ENCODE results near the gene ENPP7.

DNA sequence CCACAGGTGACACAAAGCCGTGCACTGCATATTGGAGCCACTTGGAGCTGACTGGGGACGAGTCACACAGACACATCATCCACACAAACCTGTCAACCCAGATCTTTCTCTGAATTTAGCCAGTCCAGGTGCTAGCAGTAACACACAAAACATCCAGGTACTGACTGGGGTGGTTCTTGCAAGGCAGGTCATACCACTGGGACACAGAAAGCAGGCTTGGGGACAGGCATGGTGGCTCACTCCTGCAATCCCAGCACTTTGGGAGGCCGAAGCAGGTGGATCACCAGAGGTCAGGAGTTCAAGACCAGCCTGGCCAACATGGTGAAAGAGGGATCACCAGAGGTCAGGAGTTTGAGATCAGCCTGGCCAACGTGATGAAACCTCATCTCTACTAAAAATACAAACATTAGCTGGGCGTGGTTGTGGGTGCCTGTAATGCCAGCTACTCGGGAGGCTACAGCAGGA lies 14.9 kb downstream of the ENPP7 start:
- TF ChIP-seq EZH2 (optimal IDR thresholded peaks at IDR 0.05; ENCODE audit: low read depth, low read length) (no peak), EZH2phosphoT487 (IDR thresholded peaks at IDR 0.05; ENCODE audit: low read length) (no peak)
- TF ChIP-seq, protein P1, sequence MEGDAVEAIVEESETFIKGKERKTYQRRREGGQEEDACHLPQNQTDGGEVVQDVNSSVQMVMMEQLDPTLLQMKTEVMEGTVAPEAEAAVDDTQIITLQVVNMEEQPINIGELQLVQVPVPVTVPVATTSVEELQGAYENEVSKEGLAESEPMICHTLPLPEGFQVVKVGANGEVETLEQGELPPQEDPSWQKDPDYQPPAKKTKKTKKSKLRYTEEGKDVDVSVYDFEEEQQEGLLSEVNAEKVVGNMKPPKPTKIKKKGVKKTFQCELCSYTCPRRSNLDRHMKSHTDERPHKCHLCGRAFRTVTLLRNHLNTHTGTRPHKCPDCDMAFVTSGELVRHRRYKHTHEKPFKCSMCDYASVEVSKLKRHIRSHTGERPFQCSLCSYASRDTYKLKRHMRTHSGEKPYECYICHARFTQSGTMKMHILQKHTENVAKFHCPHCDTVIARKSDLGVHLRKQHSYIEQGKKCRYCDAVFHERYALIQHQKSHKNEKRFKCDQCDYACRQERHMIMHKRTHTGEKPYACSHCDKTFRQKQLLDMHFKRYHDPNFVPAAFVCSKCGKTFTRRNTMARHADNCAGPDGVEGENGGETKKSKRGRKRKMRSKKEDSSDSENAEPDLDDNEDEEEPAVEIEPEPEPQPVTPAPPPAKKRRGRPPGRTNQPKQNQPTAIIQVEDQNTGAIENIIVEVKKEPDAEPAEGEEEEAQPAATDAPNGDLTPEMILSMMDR (IDR thresholded peaks at IDR 0.05; ENCODE audit: low read length) = no peak
